K562 (cell line): ENCODE measurements around the gene DGKA. TPM values are rescaled to one million over a fixed set of nuclear protein-coding genes. Genes with fewer than 3 reads are reported as not detected.

ENCODE experiments used
- BMI1 ChIP-seq: fragments of 150-350 bp; IDR thresholded peaks from 2 replicates; pipeline ENCODE4 v1.6.1; 2014; ENCODE audit warnings: low read length
- CREB1 ChIP-seq, 2 experiments: sonication (generic) in 1 of 2; formaldehyde crosslinking in 1 of 2; IDR thresholded peaks; 2 replicates each; pipeline versions ENCODE4 v1.6.1 to v1.8.0; 2012 to 2022; ENCODE audit warnings: inconsistent platforms in 1 of 2, mild to moderate bottlenecking in 1 of 2, missing genetic modification reagents in 1 of 2, moderate library complexity in 1 of 2
- KLF16 ChIP-seq: IDR thresholded peaks from 2 replicates; pipeline ENCODE4 v1.6.1; 2016; ENCODE audit warnings: antibody characterized with exemption
- KLF6 ChIP-seq: fragments of 250-450 bp; sonication (Bioruptor Pico); IDR thresholded peaks from 2 replicates; pipeline ENCODE4 v1.4.0; 2020; ENCODE audit warnings: mild to moderate bottlenecking, moderate library complexity, borderline replicate concordance
- SRF ChIP-seq, 2 experiments: fragments of 250-450, 450-650 bp in 1 of 2; sonication (Bioruptor Pico) in 1 of 2; sonication (generic) in 1 of 2; formaldehyde crosslinking; IDR thresholded peaks; 2 replicates each; pipeline versions ENCODE4 v1.5.0 to v1.5.1; 2020 to 2022; ENCODE audit warnings: mild to moderate bottlenecking in 1 of 2, missing genetic modification reagents in 1 of 2
- TGIF2 ChIP-seq: sonication (generic); formaldehyde crosslinking; IDR thresholded peaks from 2 replicates; pipeline ENCODE4 v1.8.1; 2022; ENCODE audit warnings: mild to moderate bottlenecking, missing genetic modification reagents, moderate library complexity
- ZC3H8 ChIP-seq: fragments of 450-650 bp; IDR thresholded peaks from 2 replicates; pipeline ENCODE4 v1.6.1; 2017
- polyA plus RNA-seq, 8 experiments: library from polyadenylated mRNA; depleted of rRNA in 4 of 8; stranded (reverse) in 5 of 8; unstranded in 3 of 8; fragments of >200 nt; fragmentation: Nextera tagmentation in 2 of 8; fragmentation: Illumina TruSeq in 1 of 8; extraction: Ambion mirVana in 2 of 8; extraction: Trizol in 1 of 8; gene quantifications; 2 replicates each; pipeline versions ENCODE4 v1.2.1 to v1.2.3, GENCODE V29; 2011 to 2014; ENCODE audit warnings: inconsistent platforms in 1 of 8, missing spikeins in 1 of 8
- total RNA-seq, 7 experiments: library from RNA; depleted of rRNA in 6 of 7; stranded (reverse); fragments of >200 nt in 6 of 7; fragmentation: Illumina TruSeq in 2 of 7; extraction: Trizol in 2 of 7; gene quantifications; 2 replicates each; pipeline versions ENCODE4 v1.2.1 to v1.2.3, GENCODE V29; 2011 to 2021; ENCODE audit warnings: low replicate concordance in 1 of 7
- TF ChIP-seq, protein P1 (sequence below), 2 experiments: fragments of 450-650 bp in 1 of 2; sonication (generic) in 1 of 2; formaldehyde crosslinking in 1 of 2; IDR thresholded peaks; 2 replicates each; pipeline versions ENCODE4 v1.7.1 to v1.9.0; 2016 to 2022; ENCODE audit warnings: inconsistent platforms in 1 of 2, mild to moderate bottlenecking in 1 of 2, missing genetic modification reagents in 1 of 2
- TF ChIP-seq, protein P2 (sequence below): fragments of 200-800 bp; sonication (Bioruptor generic); IDR thresholded peaks from 2 replicates; pipeline ENCODE4 v1.6.1; 2016; ENCODE audit warnings: missing genetic modification characterization, missing compliant biosample characterization

The DGKA gene
- total and polyA plus RNA-seq, 9 of the 15 experiments (the other 6 are each of a cell fraction or from before 2014, with no cell fraction given) = 3.4 to 12.4 (median 6.2) TPM

- TF ChIP-seq, protein P1, sequence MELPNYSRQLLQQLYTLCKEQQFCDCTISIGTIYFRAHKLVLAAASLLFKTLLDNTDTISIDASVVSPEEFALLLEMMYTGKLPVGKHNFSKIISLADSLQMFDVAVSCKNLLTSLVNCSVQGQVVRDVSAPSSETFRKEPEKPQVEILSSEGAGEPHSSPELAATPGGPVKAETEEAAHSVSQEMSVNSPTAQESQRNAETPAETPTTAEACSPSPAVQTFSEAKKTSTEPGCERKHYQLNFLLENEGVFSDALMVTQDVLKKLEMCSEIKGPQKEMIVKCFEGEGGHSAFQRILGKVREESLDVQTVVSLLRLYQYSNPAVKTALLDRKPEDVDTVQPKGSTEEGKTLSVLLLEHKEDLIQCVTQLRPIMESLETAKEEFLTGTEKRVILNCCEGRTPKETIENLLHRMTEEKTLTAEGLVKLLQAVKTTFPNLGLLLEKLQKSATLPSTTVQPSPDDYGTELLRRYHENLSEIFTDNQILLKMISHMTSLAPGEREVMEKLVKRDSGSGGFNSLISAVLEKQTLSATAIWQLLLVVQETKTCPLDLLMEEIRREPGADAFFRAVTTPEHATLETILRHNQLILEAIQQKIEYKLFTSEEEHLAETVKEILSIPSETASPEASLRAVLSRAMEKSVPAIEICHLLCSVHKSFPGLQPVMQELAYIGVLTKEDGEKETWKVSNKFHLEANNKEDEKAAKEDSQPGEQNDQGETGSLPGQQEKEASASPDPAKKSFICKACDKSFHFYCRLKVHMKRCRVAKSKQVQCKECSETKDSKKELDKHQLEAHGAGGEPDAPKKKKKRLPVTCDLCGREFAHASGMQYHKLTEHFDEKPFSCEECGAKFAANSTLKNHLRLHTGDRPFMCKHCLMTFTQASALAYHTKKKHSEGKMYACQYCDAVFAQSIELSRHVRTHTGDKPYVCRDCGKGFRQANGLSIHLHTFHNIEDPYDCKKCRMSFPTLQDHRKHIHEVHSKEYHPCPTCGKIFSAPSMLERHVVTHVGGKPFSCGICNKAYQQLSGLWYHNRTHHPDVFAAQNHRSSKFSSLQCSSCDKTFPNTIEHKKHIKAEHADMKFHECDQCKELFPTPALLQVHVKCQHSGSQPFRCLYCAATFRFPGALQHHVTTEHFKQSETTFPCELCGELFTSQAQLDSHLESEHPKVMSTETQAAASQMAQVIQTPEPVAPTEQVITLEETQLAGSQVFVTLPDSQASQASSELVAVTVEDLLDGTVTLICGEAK (IDR thresholded peaks at IDR 0.05) = peak; percentile 70
- TF ChIP-seq, protein P1 (CRISPR knock-in tag; IDR thresholded peaks at IDR 0.05) = no peak
- TF ChIP-seq BMI1 (no peak), KLF6 (CRISPR knock-in tag) (no peak), CREB1 (IDR thresholded peaks at IDR 0.05) (peak; percentile 38), CREB1 (CRISPR knock-in tag; IDR thresholded peaks at IDR 0.05) (peak; percentile 41; the same call in 1 of the 2 replicates), TGIF2 (CRISPR knock-in tag) (0 out of 2 replicates have a peak, but pooled peaks have one; percentile 43), SRF (CRISPR knock-in tag; IDR thresholded peaks at IDR 0.05) (peak in 1 of 2 experiments; percentile 29; a peak in 1 of 4 replicates), ZC3H8 (peak; percentile 57; the same call in 1 of the 2 replicates), KLF16 (no peak)
- TF ChIP-seq, protein P2, sequence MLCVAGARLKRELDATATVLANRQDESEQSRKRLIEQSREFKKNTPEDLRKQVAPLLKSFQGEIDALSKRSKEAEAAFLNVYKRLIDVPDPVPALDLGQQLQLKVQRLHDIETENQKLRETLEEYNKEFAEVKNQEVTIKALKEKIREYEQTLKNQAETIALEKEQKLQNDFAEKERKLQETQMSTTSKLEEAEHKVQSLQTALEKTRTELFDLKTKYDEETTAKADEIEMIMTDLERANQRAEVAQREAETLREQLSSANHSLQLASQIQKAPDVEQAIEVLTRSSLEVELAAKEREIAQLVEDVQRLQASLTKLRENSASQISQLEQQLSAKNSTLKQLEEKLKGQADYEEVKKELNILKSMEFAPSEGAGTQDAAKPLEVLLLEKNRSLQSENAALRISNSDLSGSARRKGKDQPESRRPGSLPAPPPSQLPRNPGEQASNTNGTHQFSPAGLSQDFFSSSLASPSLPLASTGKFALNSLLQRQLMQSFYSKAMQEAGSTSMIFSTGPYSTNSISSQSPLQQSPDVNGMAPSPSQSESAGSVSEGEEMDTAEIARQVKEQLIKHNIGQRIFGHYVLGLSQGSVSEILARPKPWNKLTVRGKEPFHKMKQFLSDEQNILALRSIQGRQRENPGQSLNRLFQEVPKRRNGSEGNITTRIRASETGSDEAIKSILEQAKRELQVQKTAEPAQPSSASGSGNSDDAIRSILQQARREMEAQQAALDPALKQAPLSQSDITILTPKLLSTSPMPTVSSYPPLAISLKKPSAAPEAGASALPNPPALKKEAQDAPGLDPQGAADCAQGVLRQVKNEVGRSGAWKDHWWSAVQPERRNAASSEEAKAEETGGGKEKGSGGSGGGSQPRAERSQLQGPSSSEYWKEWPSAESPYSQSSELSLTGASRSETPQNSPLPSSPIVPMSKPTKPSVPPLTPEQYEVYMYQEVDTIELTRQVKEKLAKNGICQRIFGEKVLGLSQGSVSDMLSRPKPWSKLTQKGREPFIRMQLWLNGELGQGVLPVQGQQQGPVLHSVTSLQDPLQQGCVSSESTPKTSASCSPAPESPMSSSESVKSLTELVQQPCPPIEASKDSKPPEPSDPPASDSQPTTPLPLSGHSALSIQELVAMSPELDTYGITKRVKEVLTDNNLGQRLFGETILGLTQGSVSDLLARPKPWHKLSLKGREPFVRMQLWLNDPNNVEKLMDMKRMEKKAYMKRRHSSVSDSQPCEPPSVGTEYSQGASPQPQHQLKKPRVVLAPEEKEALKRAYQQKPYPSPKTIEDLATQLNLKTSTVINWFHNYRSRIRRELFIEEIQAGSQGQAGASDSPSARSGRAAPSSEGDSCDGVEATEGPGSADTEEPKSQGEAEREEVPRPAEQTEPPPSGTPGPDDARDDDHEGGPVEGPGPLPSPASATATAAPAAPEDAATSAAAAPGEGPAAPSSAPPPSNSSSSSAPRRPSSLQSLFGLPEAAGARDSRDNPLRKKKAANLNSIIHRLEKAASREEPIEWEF (CRISPR knock-in tag) = no peak
Observed at GRCh38 chr12:55966408-55967281, 35.7 kb downstream of the DGKA start, which contains the start of gene CDK2 (continued).
